ENCODE data around the gene CACNA1C.

DNA sequence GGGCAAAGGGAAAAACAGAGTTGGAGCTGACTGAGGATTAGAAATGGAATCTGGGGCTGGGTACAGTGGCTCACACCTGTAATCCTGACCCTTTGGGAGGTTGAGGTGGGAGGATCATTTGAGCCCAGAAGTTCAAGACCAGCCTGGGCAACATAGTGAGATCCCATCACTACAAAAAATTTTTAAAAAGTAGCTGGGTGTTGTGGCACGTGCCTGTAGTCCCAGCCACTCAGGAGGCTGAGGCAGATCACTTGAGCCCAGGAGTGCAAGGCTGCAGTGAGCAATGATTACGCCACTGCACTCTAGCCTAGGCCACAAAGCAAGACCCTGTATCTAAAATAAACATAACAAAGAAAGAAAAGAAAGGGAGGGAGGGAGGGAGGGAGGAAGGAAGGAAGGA lies 33.7 kb upstream of the CACNA1C start:
- TF ChIP-seq, protein P1, sequence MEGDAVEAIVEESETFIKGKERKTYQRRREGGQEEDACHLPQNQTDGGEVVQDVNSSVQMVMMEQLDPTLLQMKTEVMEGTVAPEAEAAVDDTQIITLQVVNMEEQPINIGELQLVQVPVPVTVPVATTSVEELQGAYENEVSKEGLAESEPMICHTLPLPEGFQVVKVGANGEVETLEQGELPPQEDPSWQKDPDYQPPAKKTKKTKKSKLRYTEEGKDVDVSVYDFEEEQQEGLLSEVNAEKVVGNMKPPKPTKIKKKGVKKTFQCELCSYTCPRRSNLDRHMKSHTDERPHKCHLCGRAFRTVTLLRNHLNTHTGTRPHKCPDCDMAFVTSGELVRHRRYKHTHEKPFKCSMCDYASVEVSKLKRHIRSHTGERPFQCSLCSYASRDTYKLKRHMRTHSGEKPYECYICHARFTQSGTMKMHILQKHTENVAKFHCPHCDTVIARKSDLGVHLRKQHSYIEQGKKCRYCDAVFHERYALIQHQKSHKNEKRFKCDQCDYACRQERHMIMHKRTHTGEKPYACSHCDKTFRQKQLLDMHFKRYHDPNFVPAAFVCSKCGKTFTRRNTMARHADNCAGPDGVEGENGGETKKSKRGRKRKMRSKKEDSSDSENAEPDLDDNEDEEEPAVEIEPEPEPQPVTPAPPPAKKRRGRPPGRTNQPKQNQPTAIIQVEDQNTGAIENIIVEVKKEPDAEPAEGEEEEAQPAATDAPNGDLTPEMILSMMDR (IDR thresholded peaks at IDR 0.05), result no peak
- no peak for TF ChIP-seq POLR2A (IDR thresholded peaks at IDR 0.05; ENCODE audit: low read depth)
- no peak for TF ChIP-seq POLR2AphosphoS5 (IDR thresholded peaks at IDR 0.05)
- TF ChIP-seq EP300 (IDR thresholded peaks at IDR 0.05), result no peak
